HG03135 (cell line): ENCODE measurements around the gene RHOBTB1.

Source experiments
- ATAC-seq: cut with Tn5 transposase; IDR thresholded peaks from one replicate; pipeline ENCODE4 v1.9.1; 2021; ENCODE audit warnings: mild to moderate bottlenecking, moderate library complexity; ENCODE audit not compliant: unreplicated experiment

Gene RHOBTB1

DNA sequence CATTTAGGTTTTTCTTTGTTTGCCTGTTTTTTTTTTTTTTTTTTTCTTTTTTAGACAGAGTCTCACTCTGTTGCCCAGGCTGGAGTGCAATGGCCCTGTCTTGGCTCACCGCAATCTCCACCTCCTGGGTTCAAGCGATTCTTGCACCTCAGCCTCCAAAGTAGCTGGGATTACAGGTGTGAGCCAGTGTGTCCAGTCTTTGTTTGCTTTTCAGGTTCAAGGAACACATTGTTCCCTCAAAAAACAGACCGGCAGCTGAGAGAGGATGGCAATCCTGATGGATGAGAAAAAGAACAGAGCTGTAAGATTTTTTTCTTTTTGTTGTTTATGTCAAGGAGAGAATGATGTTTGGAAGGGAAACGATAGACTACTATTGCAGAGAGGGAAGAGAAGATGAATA, 23.3 kb upstream of the RHOBTB1 start:
- no peak for ATAC-seq

DNA sequence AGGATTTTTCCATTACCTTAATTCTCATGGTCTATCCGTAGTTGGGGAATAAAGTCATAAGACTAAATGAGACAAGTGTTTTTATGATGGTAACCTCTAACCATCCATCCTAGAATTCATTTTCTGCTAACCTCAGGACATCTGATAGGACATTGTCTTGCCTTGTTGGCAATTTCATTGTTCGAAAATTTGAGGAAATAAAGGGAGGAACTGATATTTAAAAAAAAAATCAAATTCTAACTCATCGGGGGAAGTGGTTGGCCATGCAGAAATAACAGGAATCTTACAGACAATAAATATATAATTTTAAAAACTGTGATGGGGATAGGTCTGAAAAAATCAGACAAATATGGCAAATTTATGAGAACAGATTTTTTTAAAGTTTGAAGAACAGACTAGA, 21.7 kb upstream of the RHOBTB1 start:
- ATAC-seq: no peak

DNA sequence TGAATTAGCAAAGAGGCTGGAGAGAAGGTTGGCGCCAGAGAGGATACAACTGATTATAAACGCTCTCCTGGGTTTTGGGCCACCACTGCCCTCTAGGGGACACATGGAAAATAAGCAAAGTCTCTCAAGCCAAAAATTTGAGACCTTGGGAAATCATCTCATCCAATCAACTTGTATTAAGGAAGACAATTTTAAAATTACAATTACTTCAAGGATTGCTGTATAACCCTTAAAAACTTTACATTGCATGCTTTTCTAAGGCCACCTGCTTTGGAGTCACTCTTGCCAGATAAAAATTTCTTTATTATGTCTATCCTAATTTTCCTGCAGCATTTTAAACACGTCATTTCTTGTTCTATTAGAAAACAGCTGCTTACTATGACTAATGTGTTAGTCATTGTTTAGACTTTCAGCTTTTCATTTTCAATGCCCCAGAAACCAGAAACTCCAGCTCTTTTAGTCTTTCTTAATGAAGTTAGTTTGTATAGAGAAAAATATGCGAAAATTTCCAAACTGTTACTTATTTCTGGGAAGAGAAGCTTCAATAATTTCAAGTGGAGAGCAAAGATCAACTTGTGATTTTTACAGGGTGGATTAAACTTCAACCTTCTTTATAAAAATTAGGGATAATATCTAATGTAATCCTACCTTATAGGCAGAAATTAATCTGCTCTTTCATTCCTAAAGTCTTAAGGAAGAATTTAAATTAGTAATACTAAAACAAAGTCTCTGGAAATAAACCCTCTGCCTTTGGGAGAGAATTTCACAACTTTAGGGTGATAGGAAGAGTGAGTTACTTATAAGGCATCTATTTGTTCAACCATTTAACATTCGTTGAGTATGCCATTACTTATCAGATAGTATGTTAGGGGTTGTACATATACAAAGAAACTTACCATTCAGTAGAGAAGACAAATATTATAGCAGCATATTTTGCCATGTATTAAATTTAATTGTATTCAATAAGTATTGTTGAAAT, 20.6 kb upstream of the RHOBTB1 start:
- ATAC-seq: no peak

DNA sequence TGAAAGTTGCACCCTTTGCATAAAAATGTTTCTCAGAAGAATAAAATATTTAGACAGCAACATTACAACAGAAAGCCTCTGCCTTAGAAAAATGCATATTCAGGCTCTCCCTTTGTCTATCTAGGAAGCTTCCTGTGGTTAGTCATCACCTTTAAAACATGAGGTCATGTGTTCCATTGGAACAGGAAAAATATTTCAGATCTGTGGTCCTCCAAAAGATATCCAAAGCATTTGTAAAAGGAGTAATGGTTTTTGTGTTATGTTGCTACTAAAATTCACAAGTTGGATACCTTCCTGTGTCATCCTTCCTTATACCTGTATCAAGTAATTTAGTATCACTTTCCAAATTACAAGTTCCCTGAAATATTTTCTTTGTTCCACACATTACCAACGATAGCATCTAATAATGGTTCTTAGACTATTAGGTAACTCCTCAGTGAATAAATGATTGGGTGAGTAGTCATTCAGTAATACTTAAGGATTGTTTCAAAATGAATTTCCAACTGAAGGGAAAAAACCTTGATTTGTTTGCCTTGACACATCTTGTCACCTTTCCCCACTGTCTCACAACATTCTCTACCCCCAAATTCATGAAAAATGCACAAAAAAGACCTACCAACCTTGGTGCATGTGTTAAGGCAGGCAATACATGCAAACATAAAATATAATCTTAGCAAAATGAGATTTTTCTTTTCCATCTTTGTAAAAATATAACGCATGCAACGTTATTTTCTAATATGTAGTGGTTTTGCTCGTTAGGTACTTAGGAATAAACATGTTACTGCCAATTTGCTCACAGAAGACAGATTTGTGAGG, 19.7 kb upstream of the RHOBTB1 start:
- ATAC-seq: no peak

DNA sequence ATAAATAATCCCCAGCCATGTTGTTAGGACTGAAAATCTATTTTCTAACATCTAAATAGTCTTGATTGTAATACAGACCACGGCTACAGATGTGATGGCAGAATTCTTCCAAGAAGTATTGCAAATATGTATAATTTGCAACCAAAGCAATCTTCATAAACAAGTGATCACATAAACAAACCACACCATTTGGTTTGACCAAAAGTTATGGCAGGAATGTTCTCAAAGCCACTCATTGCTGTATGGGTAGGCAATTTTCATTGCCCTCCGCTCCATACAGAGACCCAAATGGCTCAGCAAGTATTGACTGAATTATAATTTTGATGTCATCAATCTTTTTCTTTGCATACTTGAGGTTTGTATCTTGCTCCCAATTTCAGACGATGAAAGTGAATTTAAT, 19.0 kb upstream of the RHOBTB1 start:
- ATAC-seq: no peak

DNA sequence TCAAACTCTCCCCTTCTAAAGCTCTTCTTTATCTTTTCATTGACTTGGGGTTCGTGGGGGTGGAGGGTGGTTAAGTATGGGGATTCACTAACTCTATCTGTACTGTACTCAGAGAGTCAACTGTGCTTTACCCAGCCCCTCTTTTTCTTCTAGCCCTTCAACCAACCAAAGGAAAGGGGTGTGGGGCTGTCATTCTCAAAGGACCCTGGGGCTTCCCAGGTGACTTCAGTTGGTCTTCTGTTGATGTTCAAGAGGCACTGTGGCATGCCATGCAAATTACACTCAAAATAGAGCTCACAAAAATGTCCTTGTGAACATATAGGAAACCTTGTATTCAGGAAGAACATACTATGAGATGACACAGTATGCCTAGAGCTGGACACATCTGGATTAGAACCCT, 16.9 kb upstream of the RHOBTB1 start:
- no peak for ATAC-seq

DNA sequence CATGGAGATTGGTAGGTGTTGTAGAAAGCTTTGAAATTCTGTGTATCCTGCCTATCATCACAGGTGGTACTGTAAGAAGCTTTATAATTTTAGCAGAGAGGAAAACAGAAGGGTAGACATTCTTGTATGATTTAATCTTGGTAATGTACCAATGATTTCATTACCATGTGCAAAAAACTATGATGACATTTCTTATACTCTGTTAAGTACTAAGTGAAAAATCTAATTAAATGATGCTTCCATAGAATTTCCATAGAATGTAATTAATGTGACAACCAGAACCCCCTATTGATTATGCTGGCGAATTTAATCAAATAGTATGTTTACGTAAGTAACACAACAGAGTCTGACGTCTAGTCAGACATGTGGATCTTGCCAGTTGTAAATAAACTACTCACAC, 16.0 kb upstream of the RHOBTB1 start:
- ATAC-seq: no peak

DNA sequence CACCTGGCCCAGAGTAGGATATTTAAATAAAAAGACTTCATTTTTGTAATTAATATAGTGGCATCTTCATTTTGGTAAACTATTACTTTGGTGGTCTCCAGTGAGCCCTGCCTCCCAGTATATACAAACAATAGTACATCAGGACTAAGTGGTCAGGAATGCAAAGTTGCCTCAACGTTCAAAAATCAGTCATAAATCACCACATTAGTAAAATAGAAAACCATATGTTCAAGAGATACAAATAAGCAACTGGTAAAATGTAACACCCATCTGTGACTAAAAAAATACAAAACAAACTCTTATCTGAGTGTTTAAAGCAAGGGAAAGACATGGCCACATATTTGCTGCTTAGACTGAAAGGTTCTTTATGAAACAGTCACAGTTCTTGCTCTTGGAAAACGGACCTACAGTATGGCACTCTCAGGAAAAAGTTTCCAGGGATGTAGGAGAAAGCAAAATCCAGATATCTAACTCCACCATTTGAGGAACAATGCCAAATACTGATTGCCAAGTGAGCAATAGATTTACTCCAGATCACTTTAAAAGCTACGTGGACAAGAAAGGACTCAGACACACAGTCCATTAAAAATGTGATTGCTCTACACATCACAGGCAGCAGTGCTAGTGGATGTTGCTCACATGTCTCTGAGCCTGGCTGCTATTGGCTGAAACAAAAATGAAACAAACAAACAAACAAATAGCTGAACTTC, 15.1 kb upstream of the RHOBTB1 start:
- ATAC-seq: no peak

DNA sequence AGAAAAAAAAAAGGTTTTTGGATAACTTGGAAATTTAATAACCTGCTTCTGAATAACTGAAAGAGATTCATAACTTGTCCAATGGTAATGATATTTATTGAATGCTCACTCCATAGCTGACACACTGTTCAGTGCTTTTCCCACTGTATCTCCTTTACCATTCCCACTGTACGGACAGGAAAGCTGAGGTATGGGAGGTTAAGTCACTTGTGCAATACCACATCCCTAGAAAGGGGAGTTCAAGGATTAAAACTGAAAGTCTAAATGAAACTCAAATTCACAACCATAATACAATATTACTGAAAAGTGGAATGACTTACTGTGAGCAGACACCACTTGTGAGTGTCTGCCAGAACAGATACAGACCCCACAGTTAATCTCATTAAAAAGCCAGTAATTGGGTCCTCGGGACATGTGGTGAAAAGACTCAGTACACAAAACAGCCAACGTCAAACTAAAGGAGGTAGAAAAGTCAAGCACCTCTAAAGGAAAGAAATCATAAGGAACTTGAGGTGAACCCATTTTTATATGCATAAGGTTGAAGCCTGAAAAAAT, 13.8 kb upstream of the RHOBTB1 start:
- no peak for ATAC-seq

DNA sequence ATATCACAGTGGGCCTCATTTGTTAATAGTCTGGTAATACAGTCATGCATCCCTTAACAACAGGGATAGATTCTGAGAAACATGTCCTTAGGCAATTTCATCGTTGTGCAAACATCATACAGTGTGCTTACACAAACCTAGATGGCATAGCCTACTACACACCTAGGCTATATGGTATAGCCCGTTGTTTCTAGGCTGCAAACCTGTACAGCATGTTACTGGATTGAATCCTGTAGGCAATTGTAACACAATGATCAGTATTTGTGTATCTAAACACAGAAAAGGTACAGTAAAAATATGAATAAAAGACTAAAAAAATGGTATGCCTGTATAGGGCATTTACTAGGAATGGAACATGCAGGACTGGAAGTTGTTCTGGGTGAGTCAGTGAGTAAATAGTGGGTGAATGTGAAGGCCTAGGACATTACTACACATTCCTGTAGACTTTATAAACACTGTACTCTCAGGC, 12.0 kb upstream of the RHOBTB1 start:
- no peak for ATAC-seq

DNA sequence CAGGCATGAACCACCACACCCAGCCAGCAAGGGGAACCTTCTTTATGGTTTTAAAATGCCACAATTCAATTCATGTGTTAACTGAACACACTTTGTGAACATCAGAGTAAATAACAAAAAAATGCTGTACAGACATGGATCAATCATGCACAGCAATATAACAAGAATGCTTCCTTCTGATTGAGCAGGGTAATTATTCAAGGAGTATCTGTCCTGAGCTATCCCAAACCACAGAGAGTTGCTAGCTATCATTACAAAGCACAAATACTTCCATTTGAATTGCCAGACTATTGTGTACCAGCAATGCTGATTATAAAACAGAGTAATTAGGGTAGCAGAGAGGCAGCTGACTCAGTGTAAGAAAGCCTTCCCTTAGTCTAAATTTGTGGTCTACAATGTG, 11.3 kb upstream of the RHOBTB1 start:
- ATAC-seq: no peak

DNA sequence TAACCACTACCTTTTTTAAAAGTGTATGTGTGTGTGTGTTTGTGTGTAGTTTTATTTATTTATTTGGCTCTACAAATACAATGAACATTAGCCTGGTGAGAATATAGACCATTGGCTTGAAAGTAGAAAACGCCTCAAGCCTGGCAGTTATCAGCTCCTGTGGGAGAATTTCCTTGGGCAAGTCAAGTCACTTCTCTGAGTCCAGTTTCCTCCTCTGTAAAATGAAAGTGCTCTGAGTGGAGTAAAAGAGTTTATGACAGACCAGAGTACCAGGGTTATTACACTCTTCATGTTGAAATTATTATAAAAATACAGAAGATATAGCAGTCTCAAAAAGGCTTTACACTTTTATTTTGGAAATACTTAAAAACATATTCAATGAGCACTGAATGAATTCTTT, 10.1 kb upstream of the RHOBTB1 start:
- no peak for ATAC-seq

DNA sequence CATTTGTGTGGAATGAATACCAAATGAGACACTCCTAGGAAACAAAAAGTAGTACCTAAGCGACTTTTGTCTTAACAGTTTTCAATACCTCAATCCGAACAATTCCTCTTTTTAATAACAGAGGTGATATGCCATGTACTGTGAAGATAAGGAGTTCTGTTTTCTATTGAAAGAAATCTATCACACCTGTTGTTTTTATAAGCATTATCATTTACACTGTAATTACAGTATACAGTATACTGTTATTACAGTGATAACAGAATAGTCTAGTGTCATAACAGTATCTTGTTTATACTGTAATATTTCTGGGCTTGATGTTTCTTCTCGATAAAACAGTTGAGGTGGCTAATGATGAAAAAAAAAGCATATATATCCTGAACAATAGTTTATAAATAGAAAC, 9.4 kb upstream of the RHOBTB1 start:
- no peak for ATAC-seq

DNA sequence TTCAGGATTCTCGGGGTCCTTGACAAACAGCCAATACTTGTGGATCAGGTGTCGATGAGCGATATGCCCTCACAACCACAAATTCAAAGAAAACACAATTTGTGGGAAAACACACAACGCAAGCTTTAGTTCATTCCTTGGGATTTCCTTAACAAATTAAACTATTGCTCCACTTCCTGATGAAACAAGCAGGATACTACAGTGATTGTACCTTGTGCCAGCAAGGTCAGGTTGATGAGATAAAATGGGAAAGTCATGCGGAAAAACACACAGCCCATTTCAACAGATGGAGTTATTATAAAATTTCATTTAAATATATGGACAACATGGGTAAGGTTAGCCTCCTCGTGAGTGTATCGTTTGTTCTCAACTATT, 8.8 kb upstream of the RHOBTB1 start:
- no peak for ATAC-seq

DNA sequence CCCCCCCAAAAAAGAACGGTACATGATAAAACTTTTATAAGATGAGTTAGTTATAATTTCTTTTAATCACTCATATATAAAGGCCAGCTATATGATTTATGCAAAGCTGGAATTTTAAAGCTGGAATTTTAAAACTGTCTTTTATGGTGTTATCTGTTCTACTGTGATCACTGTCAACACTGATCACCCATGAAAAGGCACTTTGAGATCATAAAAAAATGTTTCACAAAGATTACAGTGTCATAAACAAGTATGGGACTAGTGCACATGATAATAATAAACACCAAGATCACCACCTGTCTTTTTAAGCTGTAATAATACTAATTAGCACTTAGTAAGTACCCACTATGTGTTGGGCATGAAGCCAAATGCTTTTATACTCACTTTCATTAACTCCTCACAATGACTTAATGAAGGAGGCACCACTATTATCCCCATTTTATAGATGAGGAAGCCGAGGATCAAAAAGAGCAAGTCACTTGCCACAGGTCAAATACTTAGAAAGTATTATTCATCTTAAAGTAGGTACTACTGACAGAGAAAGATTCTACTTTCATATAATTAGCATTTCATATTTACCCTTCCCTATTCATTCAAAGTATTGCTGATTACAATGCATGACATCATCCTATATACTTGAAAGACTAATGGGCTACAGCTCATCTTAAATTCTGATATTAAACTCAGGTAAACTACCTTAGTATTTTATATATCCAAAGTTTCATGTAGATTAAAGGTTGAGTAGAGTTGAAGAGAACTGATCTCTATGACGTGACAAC, 8.3 kb upstream of the RHOBTB1 start:
- no peak for ATAC-seq

DNA sequence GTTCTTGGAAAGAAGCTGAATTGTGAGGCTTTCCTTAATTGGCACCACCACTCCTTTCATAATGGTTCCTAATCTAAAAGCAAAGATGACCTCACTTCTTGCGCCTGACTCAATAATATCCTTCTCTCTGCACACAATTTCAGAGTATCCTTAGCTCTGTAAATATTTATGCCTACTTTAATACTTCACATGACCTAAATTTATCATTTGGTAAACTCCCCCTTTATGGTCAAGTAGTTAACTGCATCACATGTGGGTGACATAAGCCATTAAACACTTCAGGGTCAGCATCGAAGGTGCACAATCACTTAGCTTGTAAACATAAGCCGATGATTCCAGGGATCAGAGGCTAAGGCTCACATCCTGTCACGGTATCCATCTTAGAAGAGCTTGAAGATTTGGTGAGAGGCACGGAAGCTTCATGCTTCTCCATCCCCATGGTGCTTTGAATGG, 7.3 kb upstream of the RHOBTB1 start:
- ATAC-seq: no peak

DNA sequence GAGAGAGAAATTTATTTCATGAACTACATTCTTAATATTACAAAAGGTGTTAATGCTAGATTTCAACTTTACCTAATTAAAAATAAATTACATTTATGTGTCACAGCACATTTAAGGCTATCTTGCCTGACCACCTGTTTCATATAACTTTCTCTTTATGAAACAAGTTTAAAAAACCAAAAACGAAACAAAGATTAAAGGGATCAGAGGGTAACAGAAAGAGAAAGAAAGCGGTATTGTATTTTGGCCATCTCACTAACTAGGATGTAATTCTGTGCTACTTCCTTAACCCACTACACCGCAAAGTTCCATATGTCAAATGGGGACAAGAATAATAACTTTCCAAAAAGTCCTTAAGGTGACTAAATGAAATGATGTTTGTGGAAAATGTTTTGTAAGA, 6.3 kb upstream of the RHOBTB1 start:
- ATAC-seq: peak; percentile 54

DNA sequence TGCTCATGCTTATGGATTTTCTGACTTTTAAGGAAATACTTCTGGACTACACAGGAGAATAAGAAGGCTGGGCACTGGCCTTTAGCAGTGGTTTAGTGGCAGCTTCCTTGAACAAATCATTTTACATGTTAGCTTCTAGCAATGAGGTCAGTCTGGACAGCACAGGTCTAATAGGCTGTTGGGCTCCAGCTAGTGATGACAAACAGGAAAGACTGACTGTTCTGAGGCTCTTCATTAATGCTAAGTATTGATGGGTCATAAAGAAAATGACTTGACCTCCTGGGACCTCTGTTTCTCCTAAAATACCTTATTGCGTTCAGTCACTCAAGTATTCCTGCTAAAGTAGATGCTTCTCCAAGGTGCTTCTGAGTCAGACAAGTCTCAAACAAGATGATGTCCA, 4.9 kb upstream of the RHOBTB1 start:
- no peak for ATAC-seq

DNA sequence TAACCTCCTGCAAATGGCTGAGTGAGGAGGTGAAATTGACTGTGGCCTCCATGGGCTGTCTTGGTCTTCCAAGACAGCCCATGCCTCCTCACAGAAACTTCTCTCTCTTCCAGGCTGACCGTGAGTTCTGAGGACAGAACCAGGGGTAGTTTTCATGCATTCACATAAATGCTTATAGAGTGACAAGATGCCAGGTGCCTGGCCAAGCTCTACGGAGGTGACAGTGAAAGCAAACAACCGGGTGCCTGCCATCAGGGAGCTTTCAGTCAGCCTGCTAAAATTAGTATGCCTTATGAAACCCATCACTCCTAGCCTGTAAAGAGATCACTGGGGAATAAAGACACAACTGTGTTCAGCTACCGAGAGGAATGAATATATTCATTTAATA, 919 bp upstream of the RHOBTB1 start:
- no peak for ATAC-seq
